Spleen (tissue), 11 donors: ENCODE measurements around the gene SKIDA1. TPM values are rescaled to one million over a fixed set of nuclear protein-coding genes. Genes with fewer than 3 reads are reported as not detected.

Experiments used
- DNase-seq: peaks from one replicate; pipeline ENCODE4 v3.0.0-alpha.2; 2020
- H3K27ac ChIP-seq, 8 donors: fragments of 200-600 bp; sonication (generic) in 7 of 8; 1 replicate in 4 of 8; 2 replicates in 4 of 8; pipeline versions ENCODE4 v1.5.0 to v1.8.0; 2016 to 2021; ENCODE audit warnings: inconsistent platforms in 4 of 8, mild to moderate bottlenecking in 4 of 8, moderate library complexity in 1 of 8
- H3K27me3 ChIP-seq, 7 donors: fragments of 200-600 bp; sonication (generic) in 6 of 7; replicated peaks in 1 of 7; 1 replicate in 4 of 7; 2 replicates in 3 of 7; pipeline versions ENCODE4 v1.5.0 to v1.8.0; 2016 to 2021; ENCODE audit warnings: inconsistent platforms in 3 of 7, mild to moderate bottlenecking in 1 of 7
- H3K36me3 ChIP-seq, 6 donors: fragments of 200-600 bp; sonication (generic) in 5 of 6; 1 replicate in 4 of 6; 2 replicates in 2 of 6; pipeline versions ENCODE4 v1.5.0 to v1.8.0; 2016 to 2021; ENCODE audit warnings: inconsistent platforms in 2 of 6
- H3K4me1 ChIP-seq, 6 donors: fragments of 200-600 bp; sonication (generic) in 5 of 6; 1 replicate in 3 of 6; 2 replicates in 3 of 6; pipeline versions ENCODE4 v1.5.0 to v1.8.0; 2016 to 2021; ENCODE audit warnings: inconsistent platforms in 3 of 6
- H3K4me3 ChIP-seq, 8 donors: fragments of 200-600 bp; sonication (generic) in 7 of 8; 1 replicate in 4 of 8; 2 replicates in 4 of 8; pipeline versions ENCODE4 v1.5.0 to v1.8.0; 2016 to 2021; ENCODE audit warnings: inconsistent platforms in 4 of 8, mild to moderate bottlenecking in 4 of 8, moderate library complexity in 2 of 8
- H3K9me3 ChIP-seq, 8 donors: fragments of 200-600 bp; sonication (generic) in 7 of 8; 1 replicate in 4 of 8; 2 replicates in 4 of 8; pipeline versions ENCODE4 v1.5.0 to v1.8.0; 2016 to 2021; ENCODE audit warnings: inconsistent platforms in 4 of 8
- POLR2A ChIP-seq, 3 donors: fragments of 450-650 bp; IDR thresholded peaks; one replicate each; pipeline ENCODE4 v1.5.1; 2017; ENCODE audit warnings: antibody characterized with exemption in 3 of 3, mild to moderate bottlenecking in 1 of 3
- POLR2AphosphoS5 ChIP-seq, 3 donors: sonication (generic); formaldehyde crosslinking; IDR thresholded peaks; one replicate each; pipeline ENCODE4 v1.5.1; 2017; ENCODE audit warnings: antibody characterized with exemption in 3 of 3
- WGBS, 5 donors: extraction: QIAGEN DNeasy Blood & Tissue Kit in 3 of 5; methylation state at CpG; one replicate each; pipeline versions ENCODE4 v1.1.5 to v1.1.7; 2013 to 2018; 5-methylcytosine and 5-hydroxymethylcytosine counted together
- intact Hi-C: fragments of 100-400 bp; cut with DNase I; formaldehyde crosslinking; loops from one replicate; pipeline ENCODE4 v1.15.0; 2023; ENCODE audit warnings: low total_unique reads
- polyA plus RNA-seq, 3 donors: library from polyadenylated mRNA; stranded (reverse); fragments of 200-250 nt; gene quantifications; one replicate each; pipeline ENCODE4 v1.2.1, GENCODE V29; 2013
- total RNA-seq, 7 donors: library from RNA; depleted of rRNA in 3 of 7; stranded (reverse); fragments of >200 nt in 3 of 7; fragmentation: NEBNext Ultra II Directional in 4 of 7; extraction: Animal tissue kit (Norgen Biotek cat#: 25700) in 4 of 7; gene quantifications; one replicate each; pipeline versions ENCODE4 v1.1.0 to v1.2.1, GENCODE V29; 2016 to 2021
- TF ChIP-seq, protein P1 (sequence below), 11 experiments: fragments of 200-600 bp in 7 of 11; fragments of 450-650 bp in 4 of 11; sonication (generic) in 4 of 11; IDR thresholded peaks in 8 of 11; conservative IDR thresholded peaks in 3 of 11; 1 replicate in 7 of 11; 2 replicates in 4 of 11; pipeline versions ENCODE4 v1.4.0 to v1.8.0; 2016 to 2021; ENCODE audit warnings: antibody characterized with exemption in 11 of 11, inconsistent platforms in 4 of 11, mild to moderate bottlenecking in 1 of 11
- donor health status: healthy with polysubstance abuse.
- donor health status: DM: no; HTN: no; CAD: no; lungs with moderate emphysema.
- donor health status: DM: no; HTN: no; CAD: no.
- donor health status: Bipolar disorder and iron deficiency.
- donor health status: healthy.
- donor health status: DM: no; HTN: no; CAD: no.
- donor health status: DM: yes; HTN: yes; CAD: no.

The SKIDA1 gene
- total and polyA plus RNA-seq, 10 donors, result 0.14 to 0.91 (median 0.44) TPM; not detected in 1

- Histone ChIP-seq H3K27ac (peak overlapping the region in 6 of 8 donors; percentile 50 to 73 (median 68)), H3K4me1 (peaks cover 12 to 56% (median 46%) of the 10 kb centered on the region in 6 donors), H3K27me3 (peaks cover 0 to 99% (median 72%) of the 10 kb centered on the region in 7 donors), H3K36me3 (no peaks in the 10 kb centered on the region), H3K4me3 (peak overlapping the region in 7 of 8 donors; percentile 1 to 75 (median 58)), H3K9me3 (no peaks in the 10 kb centered on the region)
- no peak for DNase-seq
- WGBS, 5 donors, result 9 to 14% (median 10%) methylated on average over 13 of the region's 13 CpGs
- intact Hi-C loops, result no loop called here
- TF ChIP-seq, protein P1, sequence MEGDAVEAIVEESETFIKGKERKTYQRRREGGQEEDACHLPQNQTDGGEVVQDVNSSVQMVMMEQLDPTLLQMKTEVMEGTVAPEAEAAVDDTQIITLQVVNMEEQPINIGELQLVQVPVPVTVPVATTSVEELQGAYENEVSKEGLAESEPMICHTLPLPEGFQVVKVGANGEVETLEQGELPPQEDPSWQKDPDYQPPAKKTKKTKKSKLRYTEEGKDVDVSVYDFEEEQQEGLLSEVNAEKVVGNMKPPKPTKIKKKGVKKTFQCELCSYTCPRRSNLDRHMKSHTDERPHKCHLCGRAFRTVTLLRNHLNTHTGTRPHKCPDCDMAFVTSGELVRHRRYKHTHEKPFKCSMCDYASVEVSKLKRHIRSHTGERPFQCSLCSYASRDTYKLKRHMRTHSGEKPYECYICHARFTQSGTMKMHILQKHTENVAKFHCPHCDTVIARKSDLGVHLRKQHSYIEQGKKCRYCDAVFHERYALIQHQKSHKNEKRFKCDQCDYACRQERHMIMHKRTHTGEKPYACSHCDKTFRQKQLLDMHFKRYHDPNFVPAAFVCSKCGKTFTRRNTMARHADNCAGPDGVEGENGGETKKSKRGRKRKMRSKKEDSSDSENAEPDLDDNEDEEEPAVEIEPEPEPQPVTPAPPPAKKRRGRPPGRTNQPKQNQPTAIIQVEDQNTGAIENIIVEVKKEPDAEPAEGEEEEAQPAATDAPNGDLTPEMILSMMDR (IDR thresholded peaks at IDR 0.05 in 8 of 11, conservative IDR thresholded peaks at IDR 0.05 in 3 of 11), result no peak
- TF ChIP-seq POLR2A (IDR thresholded peaks at IDR 0.05) (no peak), POLR2AphosphoS5 (IDR thresholded peaks at IDR 0.05) (no peak)
Observed at GRCh38 chr10:21518149-21518640, 7.3 kb downstream of the SKIDA1 start.

- Histone ChIP-seq H3K27ac (peak overlapping the region in 6 of 8 donors; percentile 10 to 73 (median 64)), H3K9me3 (no peaks in the 10 kb centered on the region), H3K36me3 (no peaks in the 10 kb centered on the region), H3K4me3 (peak overlapping the region; percentile 34 to 75 (median 57)), H3K4me1 (peaks cover 12 to 56% (median 46%) of the 10 kb centered on the region in 6 donors), H3K27me3 (peaks cover 0 to 99% (median 74%) of the 10 kb centered on the region in 7 donors)
- intact Hi-C loops, result no loop called here
- TF ChIP-seq POLR2A (IDR thresholded peaks at IDR 0.05) (no peak), POLR2AphosphoS5 (IDR thresholded peaks at IDR 0.05) (peak in 1 of 3 donors; percentile 38)
- TF ChIP-seq, protein P1 (IDR thresholded peaks at IDR 0.05 in 8 of 11, conservative IDR thresholded peaks at IDR 0.05 in 3 of 11), result no peak
- WGBS, 5 donors, result 1% methylated on average over 42 to 73 of the region's 73 CpGs
- DNase-seq, result no peak
Observed at GRCh38 chr10:21517134-21518031, 8.1 kb downstream of the SKIDA1 start.

DNA sequence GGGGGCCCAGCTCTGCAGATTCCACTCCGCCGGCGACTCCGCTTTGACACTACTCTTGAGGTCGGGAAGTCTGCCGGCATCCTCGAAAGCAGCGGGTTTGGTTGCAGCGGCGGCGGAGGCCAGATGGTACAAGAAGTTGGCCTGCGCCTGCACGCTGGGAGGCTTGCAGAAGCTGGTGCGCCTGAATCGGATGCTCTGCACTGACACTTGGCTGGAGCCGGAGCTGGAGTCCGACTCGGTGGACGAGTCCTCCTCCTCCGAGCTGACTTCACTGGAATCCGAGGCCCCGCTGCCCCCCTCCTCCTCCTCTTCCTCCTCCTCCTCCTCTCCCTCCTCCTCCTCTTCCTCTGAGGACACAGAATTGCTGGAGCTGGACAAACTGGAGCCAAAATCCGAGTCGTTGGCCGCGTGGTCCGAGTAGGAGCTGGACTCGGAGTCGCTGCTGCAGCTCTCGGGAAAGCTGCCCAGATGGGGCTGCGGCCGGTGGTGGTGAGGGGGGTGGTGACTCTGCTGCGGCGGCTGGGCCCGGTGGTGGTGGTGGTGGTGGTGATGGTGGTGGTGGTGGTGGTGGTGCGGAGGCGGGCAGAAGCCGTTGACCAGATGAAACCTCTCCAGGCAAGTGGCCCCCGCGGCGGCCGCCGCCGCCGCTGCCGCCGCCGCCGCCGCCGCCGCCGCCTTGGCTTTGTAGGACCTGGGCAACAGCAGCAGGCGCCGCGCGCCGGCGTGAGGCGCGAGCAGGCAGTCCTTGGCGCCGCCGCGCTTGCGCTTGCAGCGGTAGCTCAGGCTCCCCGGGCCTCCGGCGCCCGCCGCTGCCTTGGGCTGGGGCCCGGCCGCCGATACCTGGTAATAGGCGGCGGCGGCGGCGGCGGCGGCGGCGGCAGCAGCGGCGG, 9.0 kb downstream of the SKIDA1 start:
- DNase-seq, result peak; percentile 89

More for the DNA sequence above, 9.0 kb downstream of the SKIDA1 start:
- TF ChIP-seq, protein P1 (IDR thresholded peaks at IDR 0.05 in 8 of 11, conservative IDR thresholded peaks at IDR 0.05 in 3 of 11), result no peak
- TF ChIP-seq POLR2A (IDR thresholded peaks at IDR 0.05) (no peak), POLR2AphosphoS5 (IDR thresholded peaks at IDR 0.05) (peak in 1 of 3 donors; percentile 47)
- peak overlapping the region in 7 of 8 donors; percentile 48 to 75 (median 58) for H3K4me3 ChIP-seq
- intact Hi-C loops, result no loop called here
- peak overlapping the region in 3 of 8 donors; percentile 15 to 68 (median 32) for H3K27ac ChIP-seq
- 1% methylated on average over 49 to 86 of the region's 86 CpGs for WGBS, 5 donors
- peaks cover 12 to 51% (median 46%) of the 10 kb centered on the region in 6 donors for H3K4me1 ChIP-seq
- no peaks in the 10 kb centered on the region for H3K9me3 ChIP-seq
- H3K36me3 ChIP-seq, result no peaks in the 10 kb centered on the region
- peaks cover 0 to 100% (median 74%) of the 10 kb centered on the region in 7 donors for H3K27me3 ChIP-seq
